ENCODE results near the gene ILF2.

DNA sequence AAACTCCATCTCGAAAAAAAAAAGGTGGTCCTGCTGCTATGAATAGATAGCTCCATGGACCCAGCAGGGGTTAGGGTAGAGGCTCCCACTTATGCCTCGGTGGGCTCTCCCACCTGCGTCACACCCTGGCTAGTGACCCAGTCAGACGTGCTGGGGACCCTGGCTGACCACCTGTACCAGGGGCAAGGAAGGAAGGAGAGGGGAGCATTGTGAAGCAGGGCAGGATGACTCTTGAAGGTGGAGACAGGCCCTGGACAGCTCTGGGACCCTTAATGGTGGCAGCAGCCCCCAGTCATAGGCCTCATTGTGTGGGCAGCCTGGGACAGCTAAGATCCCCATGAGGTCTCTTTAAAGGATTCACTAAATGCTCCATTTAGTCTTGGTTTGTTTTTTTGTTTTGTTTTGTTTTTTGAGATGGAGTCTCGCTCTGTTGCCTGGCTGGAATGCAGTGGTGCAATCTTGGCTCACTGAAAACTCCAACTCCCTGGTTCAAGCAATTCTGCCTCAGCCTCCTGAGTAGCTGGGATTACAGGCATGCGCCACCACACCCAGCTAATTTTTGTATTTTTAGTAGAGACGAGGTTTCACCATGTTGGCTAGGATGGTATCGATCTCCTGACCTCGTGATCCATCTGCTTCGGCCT is 22.7 kb downstream of the ILF2 start:
- TF ChIP-seq, protein P1, sequence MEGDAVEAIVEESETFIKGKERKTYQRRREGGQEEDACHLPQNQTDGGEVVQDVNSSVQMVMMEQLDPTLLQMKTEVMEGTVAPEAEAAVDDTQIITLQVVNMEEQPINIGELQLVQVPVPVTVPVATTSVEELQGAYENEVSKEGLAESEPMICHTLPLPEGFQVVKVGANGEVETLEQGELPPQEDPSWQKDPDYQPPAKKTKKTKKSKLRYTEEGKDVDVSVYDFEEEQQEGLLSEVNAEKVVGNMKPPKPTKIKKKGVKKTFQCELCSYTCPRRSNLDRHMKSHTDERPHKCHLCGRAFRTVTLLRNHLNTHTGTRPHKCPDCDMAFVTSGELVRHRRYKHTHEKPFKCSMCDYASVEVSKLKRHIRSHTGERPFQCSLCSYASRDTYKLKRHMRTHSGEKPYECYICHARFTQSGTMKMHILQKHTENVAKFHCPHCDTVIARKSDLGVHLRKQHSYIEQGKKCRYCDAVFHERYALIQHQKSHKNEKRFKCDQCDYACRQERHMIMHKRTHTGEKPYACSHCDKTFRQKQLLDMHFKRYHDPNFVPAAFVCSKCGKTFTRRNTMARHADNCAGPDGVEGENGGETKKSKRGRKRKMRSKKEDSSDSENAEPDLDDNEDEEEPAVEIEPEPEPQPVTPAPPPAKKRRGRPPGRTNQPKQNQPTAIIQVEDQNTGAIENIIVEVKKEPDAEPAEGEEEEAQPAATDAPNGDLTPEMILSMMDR (IDR thresholded peaks at IDR 0.05; ENCODE audit: borderline replicate concordance, extremely low read depth, low read length, poor library complexity, severe bottlenecking): no peak
- no peak for TF ChIP-seq EZH2 (IDR thresholded peaks at IDR 0.05; ENCODE audit: borderline replicate concordance, low read depth, low read length, severe bottlenecking)

Measured in DND-41 (cell line).